ENCODE results near the gene KRTAP3-2.

GRCh38 chr17:41002814-41003213, 3.1 kb upstream of the KRTAP3-2 start:
- TF ChIP-seq CTCF (IDR thresholded peaks at IDR 0.05) (no peak), POLR2AphosphoS5 (IDR thresholded peaks at IDR 0.05) (no peak), EP300 (IDR thresholded peaks at IDR 0.05) (no peak)
